OCI-LY1 (cell line): ENCODE data around the gene PSMA7.

ENCODE experiments used
- H2AFZ ChIP-seq: fragments of 200-600 bp; sonication (generic), shearing (Covaris generic); 2 replicates; pipeline ENCODE4 v1.6.0; 2014; ENCODE audit warnings: antibody characterized with exemption, mild to moderate bottlenecking, low read length
- H3F3A ChIP-seq: fragments of 200-600 bp; sonication (generic), shearing (Covaris generic); 2 replicates; pipeline ENCODE4 v1.6.0; 2014; ENCODE audit warnings: mild to moderate bottlenecking, antibody characterized with exemption, low read length, moderate library complexity; ENCODE audit not compliant: insufficient read depth
- H3K27ac ChIP-seq: fragments of 200-600 bp; sonication (generic); 2 replicates; pipeline ENCODE4 v1.5.1; 2014; ENCODE audit warnings: low read length, mixed run types, mild to moderate bottlenecking, low read depth; ENCODE audit not compliant: poor library complexity, severe bottlenecking
- H3K27me3 ChIP-seq: fragments of 200-600 bp; sonication (generic); 2 replicates; pipeline ENCODE4 v1.6.0; 2014; ENCODE audit warnings: antibody characterized with exemption, mild to moderate bottlenecking, low read length, moderate library complexity; ENCODE audit not compliant: insufficient read depth
- H3K36me3 ChIP-seq: fragments of 200-600 bp; sonication (generic); 2 replicates; pipeline ENCODE4 v1.6.1; 2014; ENCODE audit warnings: mild to moderate bottlenecking, antibody characterized with exemption, low read length, moderate library complexity, mixed read lengths; ENCODE audit not compliant: insufficient read depth
- H3K4me1 ChIP-seq: fragments of 200-600 bp; sonication (generic); 2 replicates; pipeline ENCODE4 v1.5.1; 2014; ENCODE audit warnings: mild to moderate bottlenecking, low read length, moderate library complexity; ENCODE audit not compliant: insufficient read depth, severe bottlenecking
- H3K4me2 ChIP-seq: fragments of 200-600 bp; sonication (generic), shearing (Covaris generic); 2 replicates; pipeline ENCODE4 v1.6.1; 2014; ENCODE audit warnings: low read length
- H3K4me3 ChIP-seq: fragments of 200-600 bp; sonication (generic); 2 replicates; pipeline ENCODE4 v1.5.1; 2014; ENCODE audit warnings: low read length, low read depth, mild to moderate bottlenecking, mixed read lengths; ENCODE audit not compliant: poor library complexity, severe bottlenecking
- H3K79me2 ChIP-seq: fragments of 200-600 bp; shearing (Covaris generic); 2 replicates; pipeline ENCODE4 v1.6.1; 2016; ENCODE audit warnings: mixed run types, low read length, mixed read lengths; ENCODE audit not compliant: insufficient read depth
- H3K9ac ChIP-seq: fragments of 200-600 bp; sonication (generic), shearing (Covaris generic); 2 replicates; pipeline ENCODE4 v1.6.1; 2014; ENCODE audit warnings: mild to moderate bottlenecking, low read length, mixed read lengths
- H3K9me2 ChIP-seq: fragments of 200-600 bp; sonication (generic), shearing (Covaris generic); 2 replicates; pipeline ENCODE4 v1.6.1; 2014; ENCODE audit warnings: low read depth, mild to moderate bottlenecking, low read length, mixed read lengths
- H3K9me3 ChIP-seq: fragments of 200-600 bp; shearing (Covaris generic); 2 replicates; pipeline ENCODE4 v1.6.1; 2014; ENCODE audit warnings: low read length, mixed read lengths
- H4K20me1 ChIP-seq: fragments of 200-600 bp; sonication (generic), shearing (Covaris generic); 2 replicates; pipeline ENCODE4 v1.6.0; 2016; ENCODE audit warnings: mild to moderate bottlenecking, low read length; ENCODE audit not compliant: insufficient read depth
- EZH2 ChIP-seq: fragments of 200-600 bp; sonication (generic), shearing (Covaris generic); IDR thresholded peaks from 2 replicates; pipeline ENCODE4 v1.8.0; 2017; ENCODE audit warnings: borderline replicate concordance, mixed run types, mild to moderate bottlenecking, antibody characterized with exemption, low read length, moderate library complexity, mixed read lengths
- TF ChIP-seq, protein P1 (sequence below): fragments of 200-600 bp; sonication (generic), shearing (Covaris generic); IDR thresholded peaks from 2 replicates; pipeline ENCODE4 v1.5.1; 2017; ENCODE audit warnings: mild to moderate bottlenecking, antibody characterized with exemption, low read length, moderate library complexity, mixed read lengths

PSMA7 gene

DNA sequence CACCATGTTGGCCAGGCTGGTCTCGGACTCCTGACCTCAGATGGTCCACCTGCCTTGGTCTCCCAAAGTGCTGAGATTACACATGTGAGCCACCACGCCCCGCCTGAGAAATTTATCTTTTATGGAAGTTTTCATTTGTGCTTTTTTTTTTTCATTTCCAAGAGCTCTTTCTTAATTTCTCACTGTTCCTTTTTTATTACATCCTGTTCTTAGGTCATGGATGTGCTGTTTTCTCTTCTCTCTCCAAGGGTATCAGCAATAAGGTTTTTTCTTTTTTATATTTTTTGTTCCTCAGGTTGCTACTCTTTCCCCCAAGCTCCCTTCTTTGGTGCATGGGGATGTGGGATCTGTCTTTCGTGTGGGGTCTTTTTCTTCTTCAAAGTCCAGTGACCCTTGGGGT, 42.1 kb downstream of the PSMA7 start:
- Histone ChIP-seq H3K36me3 (no peaks in the 10 kb centered on the region), H3K4me3 (no peak overlapping the region), H3K27me3 (peaks cover 8% of the 10 kb centered on the region), H3K4me2 (no peak overlapping the region), H3K9me2 (no peaks in the 10 kb centered on the region), H3K27ac (no peak overlapping the region), H2AFZ (no peak overlapping the region), H3K9me3 (no peaks in the 10 kb centered on the region), H3K79me2 (no peaks in the 10 kb centered on the region), H3K4me1 (no peaks in the 10 kb centered on the region), H4K20me1 (no peaks in the 10 kb centered on the region), H3K9ac (no peak overlapping the region), H3F3A (no peaks in the 10 kb centered on the region)
- TF ChIP-seq, protein P1, sequence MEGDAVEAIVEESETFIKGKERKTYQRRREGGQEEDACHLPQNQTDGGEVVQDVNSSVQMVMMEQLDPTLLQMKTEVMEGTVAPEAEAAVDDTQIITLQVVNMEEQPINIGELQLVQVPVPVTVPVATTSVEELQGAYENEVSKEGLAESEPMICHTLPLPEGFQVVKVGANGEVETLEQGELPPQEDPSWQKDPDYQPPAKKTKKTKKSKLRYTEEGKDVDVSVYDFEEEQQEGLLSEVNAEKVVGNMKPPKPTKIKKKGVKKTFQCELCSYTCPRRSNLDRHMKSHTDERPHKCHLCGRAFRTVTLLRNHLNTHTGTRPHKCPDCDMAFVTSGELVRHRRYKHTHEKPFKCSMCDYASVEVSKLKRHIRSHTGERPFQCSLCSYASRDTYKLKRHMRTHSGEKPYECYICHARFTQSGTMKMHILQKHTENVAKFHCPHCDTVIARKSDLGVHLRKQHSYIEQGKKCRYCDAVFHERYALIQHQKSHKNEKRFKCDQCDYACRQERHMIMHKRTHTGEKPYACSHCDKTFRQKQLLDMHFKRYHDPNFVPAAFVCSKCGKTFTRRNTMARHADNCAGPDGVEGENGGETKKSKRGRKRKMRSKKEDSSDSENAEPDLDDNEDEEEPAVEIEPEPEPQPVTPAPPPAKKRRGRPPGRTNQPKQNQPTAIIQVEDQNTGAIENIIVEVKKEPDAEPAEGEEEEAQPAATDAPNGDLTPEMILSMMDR, result no peak
- TF ChIP-seq EZH2, result no peak

DNA sequence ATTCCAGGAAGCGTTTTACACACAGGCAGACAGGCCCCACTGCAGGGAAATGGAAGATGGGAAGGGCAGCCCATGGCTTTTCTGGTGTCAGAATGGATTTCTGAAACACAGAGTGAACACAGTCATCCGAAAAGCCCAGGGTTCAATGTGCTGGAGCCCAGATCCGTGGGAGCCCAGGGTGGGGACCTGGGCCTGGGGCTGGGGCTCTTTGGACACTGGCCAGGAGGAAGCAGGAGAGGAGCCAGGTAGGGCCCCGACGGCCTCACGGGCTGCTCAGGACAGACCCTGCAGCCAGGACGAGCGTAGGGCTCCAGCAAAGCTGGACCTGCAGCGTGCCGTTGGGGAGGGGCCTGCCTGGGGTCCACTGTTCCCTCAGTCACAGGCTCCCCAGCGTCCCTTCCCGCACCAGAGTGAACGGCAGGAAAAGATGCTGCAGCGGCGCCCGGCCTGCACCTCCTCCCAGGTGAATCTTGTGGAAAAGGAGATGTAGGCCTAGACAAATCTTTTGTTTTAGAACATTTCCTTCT, 45.2 kb downstream of the PSMA7 start:
- Histone ChIP-seq H2AFZ (no peak overlapping the region), H3K4me1 (no peaks in the 10 kb centered on the region), H3K36me3 (no peaks in the 10 kb centered on the region), H3K27ac (no peak overlapping the region), H3K9me3 (no peaks in the 10 kb centered on the region), H3K79me2 (no peaks in the 10 kb centered on the region), H3K9ac (no peak overlapping the region), H3K27me3 (peaks cover 8% of the 10 kb centered on the region), H3F3A (no peaks in the 10 kb centered on the region), H3K4me3 (no peak overlapping the region), H3K9me2 (no peaks in the 10 kb centered on the region), H4K20me1 (no peaks in the 10 kb centered on the region), H3K4me2 (no peak overlapping the region)
- TF ChIP-seq, protein P1, result no peak
- TF ChIP-seq EZH2, result no peak

DNA sequence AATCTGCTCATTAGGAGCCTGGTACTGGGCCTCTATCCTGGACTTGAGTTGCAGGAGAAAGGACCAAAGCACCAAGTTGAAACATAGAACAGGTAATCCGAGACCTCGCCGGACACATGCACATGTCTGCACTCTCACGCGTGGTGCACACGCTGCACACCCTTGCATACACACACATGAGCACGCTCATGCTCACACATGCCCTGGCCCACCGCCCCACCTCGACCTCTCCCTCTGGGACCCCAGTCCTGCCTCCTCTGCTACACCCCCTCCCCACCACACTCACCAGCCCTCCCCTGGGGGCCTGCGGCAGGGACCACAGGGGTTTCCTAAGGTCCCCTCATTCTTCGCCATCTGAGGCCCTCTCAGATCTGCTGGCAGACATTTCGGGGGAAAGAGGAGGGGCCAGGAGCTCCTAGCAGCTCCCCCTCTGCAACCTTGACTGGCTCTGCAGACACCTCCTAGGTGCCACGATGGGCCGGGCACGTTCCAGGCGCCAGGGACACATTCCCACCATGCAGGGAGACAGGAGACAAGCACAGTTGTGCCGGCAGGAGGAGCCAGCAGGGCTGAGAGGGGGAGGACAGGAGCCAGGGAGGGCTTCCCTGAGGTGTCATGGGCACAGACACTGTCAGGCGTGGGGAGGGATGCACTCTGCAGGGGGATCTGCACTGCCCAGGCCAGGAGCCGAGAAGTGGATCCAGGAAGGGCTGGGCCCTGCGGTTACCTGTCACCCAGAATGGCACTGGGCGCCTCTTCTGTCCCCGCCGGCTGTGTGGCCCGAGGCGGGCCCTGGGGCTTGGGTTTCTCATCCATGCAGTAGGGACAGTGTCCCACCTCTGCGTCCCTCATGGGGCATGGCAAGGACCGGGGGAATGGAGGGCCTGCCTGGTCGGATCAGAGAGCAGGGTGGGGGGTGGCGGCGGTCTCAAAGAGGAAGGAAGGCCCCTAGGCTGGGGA, 46.5 kb downstream of the PSMA7 start:
- H2AFZ ChIP-seq, result no peak overlapping the region
- TF ChIP-seq, protein P1, result no peak
- no peak for TF ChIP-seq EZH2
- no peaks in the 10 kb centered on the region for H3K9me2 ChIP-seq
- H3K27ac ChIP-seq, result no peak overlapping the region
- H3K4me2 ChIP-seq, result no peak overlapping the region
- H3F3A ChIP-seq, result no peaks in the 10 kb centered on the region
- H3K27me3 ChIP-seq, result peaks cover 13% of the 10 kb centered on the region
- no peaks in the 10 kb centered on the region for H3K4me1 ChIP-seq
- no peaks in the 10 kb centered on the region for H3K9me3 ChIP-seq
- H3K9ac ChIP-seq, result no peak overlapping the region
- no peaks in the 10 kb centered on the region for H4K20me1 ChIP-seq
- H3K79me2 ChIP-seq, result no peaks in the 10 kb centered on the region
- H3K4me3 ChIP-seq, result no peak overlapping the region
- no peaks in the 10 kb centered on the region for H3K36me3 ChIP-seq
